ENCODE results near the gene PHACTR1. TPM values are rescaled to one million over a fixed set of nuclear protein-coding genes. Genes with fewer than 3 reads are reported as not detected.
A peak's percentile ranks its signal among the peaks of the same experiment; 100 is the strongest.

The PHACTR1 gene
- total and polyA plus RNA-seq, 2 donors (not counting 1 experiment from before 2014, with no cell fraction given), result 0.60 to 1.2 TPM

DNA sequence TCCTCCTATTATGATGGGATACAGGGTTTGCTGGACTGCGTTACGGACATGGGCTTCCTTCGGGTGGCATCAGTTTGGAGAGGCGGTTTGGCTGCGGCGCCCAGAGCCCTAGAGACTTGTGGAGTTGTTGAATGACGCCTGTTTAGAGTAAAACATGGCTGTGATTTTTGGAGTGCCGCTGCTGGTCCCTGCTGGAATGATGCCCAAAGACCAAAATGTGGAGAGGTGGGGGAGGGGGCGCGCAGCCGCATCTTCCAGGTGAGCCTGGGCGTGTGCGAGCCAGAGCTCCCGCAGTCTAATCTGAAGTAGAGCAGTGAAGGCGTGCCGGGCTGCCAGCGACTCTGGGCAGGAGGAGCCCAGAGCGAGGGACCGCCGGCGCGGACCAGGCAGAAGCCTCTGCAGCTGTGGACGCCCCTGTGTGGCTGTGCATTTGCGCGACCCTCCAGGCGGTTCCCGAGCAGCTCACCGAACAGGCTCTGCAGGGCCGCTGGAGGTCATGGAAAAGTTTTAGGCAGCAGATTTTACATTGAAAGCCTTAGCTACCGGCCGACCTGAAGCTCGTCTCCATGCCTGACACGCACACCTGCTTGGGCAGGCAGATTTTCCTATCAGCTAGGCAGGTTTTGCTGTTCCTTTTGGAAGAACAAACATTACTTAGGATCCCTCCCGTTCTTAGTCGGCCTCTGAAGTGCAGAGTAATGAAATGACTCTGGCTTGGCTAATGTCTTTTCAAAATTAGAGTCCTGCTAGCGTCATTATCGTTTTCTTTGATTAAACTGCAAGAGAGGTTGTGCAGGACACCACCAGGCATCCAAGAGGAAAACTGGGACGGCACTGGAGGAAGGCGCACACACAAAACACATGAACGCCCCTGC is 298.2 kb downstream of the PHACTR1 start:
- Histone ChIP-seq H3K4me3 (replicated peaks in 1 of 4; ENCODE audit: control extremely low read depth in 1 of 4, insufficient read depth in 1 of 4, low read depth in 3 of 4, low read length in 4 of 4) (no peak overlapping the region), H3K27ac (ENCODE audit: insufficient read depth, low read length) (no peak overlapping the region), H3K36me3 (ENCODE audit: control insufficient read depth, insufficient read depth, low read length) (no peaks in the 10 kb centered on the region), H3K27me3 (ENCODE audit: control insufficient read depth, insufficient read depth, low read length) (peaks cover 33% of the 10 kb centered on the region), H3K79me2 (ENCODE audit: control insufficient read depth, insufficient read depth, low read length) (no peaks in the 10 kb centered on the region), H4K20me1 (ENCODE audit: control insufficient read depth, extremely low read depth, insufficient read depth, low read length) (no peaks in the 10 kb centered on the region), H3K9ac (ENCODE audit: insufficient read depth, low read length) (no peak overlapping the region), H3K9me3 (ENCODE audit: control insufficient read depth, insufficient read depth, low read depth, low read length) (no peaks in the 10 kb centered on the region), H3K4me1 (ENCODE audit: control insufficient read depth, extremely low read depth, insufficient read depth, low read length) (no peaks in the 10 kb centered on the region), H3K4me2 (ENCODE audit: extremely low read depth, insufficient read depth, low read length) (no peak overlapping the region), H2AFZ (ENCODE audit: low read length) (no peak overlapping the region)
- DNase-seq (ENCODE audit: low read depth in 2 of 2), result no peak
- TF ChIP-seq, protein P1, sequence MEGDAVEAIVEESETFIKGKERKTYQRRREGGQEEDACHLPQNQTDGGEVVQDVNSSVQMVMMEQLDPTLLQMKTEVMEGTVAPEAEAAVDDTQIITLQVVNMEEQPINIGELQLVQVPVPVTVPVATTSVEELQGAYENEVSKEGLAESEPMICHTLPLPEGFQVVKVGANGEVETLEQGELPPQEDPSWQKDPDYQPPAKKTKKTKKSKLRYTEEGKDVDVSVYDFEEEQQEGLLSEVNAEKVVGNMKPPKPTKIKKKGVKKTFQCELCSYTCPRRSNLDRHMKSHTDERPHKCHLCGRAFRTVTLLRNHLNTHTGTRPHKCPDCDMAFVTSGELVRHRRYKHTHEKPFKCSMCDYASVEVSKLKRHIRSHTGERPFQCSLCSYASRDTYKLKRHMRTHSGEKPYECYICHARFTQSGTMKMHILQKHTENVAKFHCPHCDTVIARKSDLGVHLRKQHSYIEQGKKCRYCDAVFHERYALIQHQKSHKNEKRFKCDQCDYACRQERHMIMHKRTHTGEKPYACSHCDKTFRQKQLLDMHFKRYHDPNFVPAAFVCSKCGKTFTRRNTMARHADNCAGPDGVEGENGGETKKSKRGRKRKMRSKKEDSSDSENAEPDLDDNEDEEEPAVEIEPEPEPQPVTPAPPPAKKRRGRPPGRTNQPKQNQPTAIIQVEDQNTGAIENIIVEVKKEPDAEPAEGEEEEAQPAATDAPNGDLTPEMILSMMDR (conservative IDR thresholded peaks at IDR 0.05 in 1 of 2, IDR thresholded peaks at IDR 0.05 in 1 of 2; ENCODE audit: low read depth in 1 of 2, low read length in 2 of 2), result no peak
- no peak for TF ChIP-seq EZH2 (IDR thresholded peaks at IDR 0.05; ENCODE audit: low read length, missing control alignments)

DNA sequence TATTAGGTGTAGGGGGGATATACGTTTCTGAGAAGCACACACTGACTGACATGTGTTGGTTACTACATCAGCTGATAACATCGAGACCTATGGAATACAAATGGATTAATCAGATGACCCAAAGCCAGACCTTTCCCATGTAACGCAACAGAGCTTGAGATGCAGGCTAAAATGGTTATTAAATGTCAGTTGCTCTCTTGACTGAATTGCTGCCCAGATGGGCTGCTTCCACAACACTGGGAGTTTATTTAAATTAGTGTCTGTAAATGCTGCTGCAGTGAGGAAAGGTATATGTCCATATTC is 298.8 kb downstream of the PHACTR1 start:
- H4K20me1 ChIP-seq (ENCODE audit: control insufficient read depth, extremely low read depth, insufficient read depth, low read length), result no peaks in the 10 kb centered on the region
- H3K36me3 ChIP-seq (ENCODE audit: control insufficient read depth, insufficient read depth, low read length), result no peaks in the 10 kb centered on the region
- no peak overlapping the region for H3K4me2 ChIP-seq (ENCODE audit: extremely low read depth, insufficient read depth, low read length)
- no peak overlapping the region for H3K4me3 ChIP-seq (replicated peaks in 1 of 4; ENCODE audit: control extremely low read depth in 1 of 4, insufficient read depth in 1 of 4, low read depth in 3 of 4, low read length in 4 of 4)
- no peak for DNase-seq (ENCODE audit: low read depth in 2 of 2)
- H3K4me1 ChIP-seq (ENCODE audit: control insufficient read depth, extremely low read depth, insufficient read depth, low read length), result no peaks in the 10 kb centered on the region
- no peak overlapping the region for H3K27ac ChIP-seq (ENCODE audit: insufficient read depth, low read length)
- no peak for TF ChIP-seq EZH2 (IDR thresholded peaks at IDR 0.05; ENCODE audit: low read length, missing control alignments)
- TF ChIP-seq, protein P1 (conservative IDR thresholded peaks at IDR 0.05 in 1 of 2, IDR thresholded peaks at IDR 0.05 in 1 of 2; ENCODE audit: low read depth in 1 of 2, low read length in 2 of 2), result no peak
- no peaks in the 10 kb centered on the region for H3K9me3 ChIP-seq (ENCODE audit: control insufficient read depth, insufficient read depth, low read depth, low read length)
- no peak overlapping the region for H3K9ac ChIP-seq (ENCODE audit: insufficient read depth, low read length)
- H3K27me3 ChIP-seq (ENCODE audit: control insufficient read depth, insufficient read depth, low read length), result peaks cover 33% of the 10 kb centered on the region
- no peak overlapping the region for H2AFZ ChIP-seq (ENCODE audit: low read length)
- H3K79me2 ChIP-seq (ENCODE audit: control insufficient read depth, insufficient read depth, low read length), result no peaks in the 10 kb centered on the region

DNA sequence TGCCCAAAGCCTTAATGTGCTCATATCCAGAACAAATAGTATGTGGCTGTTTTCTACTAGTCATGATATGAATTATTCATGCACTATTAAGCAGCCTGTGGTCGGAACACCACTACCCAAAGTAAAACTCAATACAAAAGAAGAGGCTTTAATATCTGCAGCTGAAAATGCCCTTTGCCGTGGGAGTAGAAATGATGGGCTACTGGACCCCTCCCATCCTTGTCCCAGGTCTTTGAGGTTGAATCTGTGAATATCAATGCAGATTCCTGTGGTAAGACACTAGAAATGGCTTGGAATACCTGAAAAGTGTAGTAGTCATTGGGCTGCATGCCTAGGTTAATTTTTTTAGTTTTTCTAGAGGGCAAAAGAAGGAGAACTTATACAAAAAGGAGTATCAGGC is 308.0 kb downstream of the PHACTR1 start:
- TF ChIP-seq EZH2 (IDR thresholded peaks at IDR 0.05; ENCODE audit: low read length, missing control alignments), result no peak
- TF ChIP-seq, protein P1 (conservative IDR thresholded peaks at IDR 0.05 in 1 of 2, IDR thresholded peaks at IDR 0.05 in 1 of 2; ENCODE audit: low read depth in 1 of 2, low read length in 2 of 2), result no peak
- H4K20me1 ChIP-seq (ENCODE audit: control insufficient read depth, extremely low read depth, insufficient read depth, low read length), result no peaks in the 10 kb centered on the region
- no peak overlapping the region for H2AFZ ChIP-seq (ENCODE audit: low read length)
- H3K79me2 ChIP-seq (ENCODE audit: control insufficient read depth, insufficient read depth, low read length), result no peaks in the 10 kb centered on the region
- H3K36me3 ChIP-seq (ENCODE audit: control insufficient read depth, insufficient read depth, low read length), result no peaks in the 10 kb centered on the region
- DNase-seq (ENCODE audit: low read depth in 2 of 2), result peak in 1 of 2 donors; percentile 57
- no peaks in the 10 kb centered on the region for H3K4me1 ChIP-seq (ENCODE audit: control insufficient read depth, extremely low read depth, insufficient read depth, low read length)
- H3K9ac ChIP-seq (ENCODE audit: insufficient read depth, low read length), result no peak overlapping the region
- no peak overlapping the region for H3K4me2 ChIP-seq (ENCODE audit: extremely low read depth, insufficient read depth, low read length)
- H3K27me3 ChIP-seq (ENCODE audit: control insufficient read depth, insufficient read depth, low read length), result no peaks in the 10 kb centered on the region
- no peak overlapping the region for H3K4me3 ChIP-seq (replicated peaks in 1 of 4; ENCODE audit: control extremely low read depth in 1 of 4, insufficient read depth in 1 of 4, low read depth in 3 of 4, low read length in 4 of 4)
- no peak overlapping the region for H3K27ac ChIP-seq (ENCODE audit: insufficient read depth, low read length)
- H3K9me3 ChIP-seq (ENCODE audit: control insufficient read depth, insufficient read depth, low read depth, low read length), result no peaks in the 10 kb centered on the region

Data from fibroblast of lung (primary cell).